OCI-LY7 (cell line): ENCODE measurements around the gene ANO3. TPM values are rescaled to one million over a fixed set of nuclear protein-coding genes. Genes with fewer than 3 reads are reported as not detected.

Source experiments
- BruUV-seq: library from RNA; stranded (reverse); fragments of 400-500 nt; replicated peaks from 2 replicates; lab custom pipeline; 2021; lab: Mats Ljungman, UMichigan
- CTCF ChIA-PET: fragments of 300-600 bp; sonication (Branson Sonifier 250); formaldehyde crosslinking; loops from one replicate; lab custom pipeline; 2022; ENCODE audit warnings: antibody characterized with exemption; ENCODE audit not compliant: unreplicated experiment; lab: Charles Lee
- POLR2A ChIA-PET: fragments of 300-600 bp; sonication (Branson Sonifier 250); formaldehyde crosslinking; loops from one replicate; lab custom pipeline; 2022; ENCODE audit warnings: antibody characterized with exemption; lab: Charles Lee
- DNase-seq: peaks from one replicate; pipeline ENCODE4 v3.0.0-alpha.2; 2015; ENCODE audit warnings: low spot score
- H2AFZ ChIP-seq: fragments of 200-600 bp; sonication (generic), shearing (Covaris generic); 2 replicates; pipeline ENCODE4 v1.6.1; 2014; ENCODE audit warnings: mild to moderate bottlenecking, antibody characterized with exemption, low read length, moderate library complexity
- H3K27ac ChIP-seq: fragments of 200-600 bp; sonication (generic); 2 replicates; pipeline ENCODE4 v1.5.1; 2014; ENCODE audit warnings: mixed run types, low read depth, mild to moderate bottlenecking, moderate library complexity, low read length, inconsistent platforms; ENCODE audit not compliant: poor library complexity, severe bottlenecking
- H3K36me3 ChIP-seq: fragments of 200-600 bp; sonication (generic); 2 replicates; pipeline ENCODE4 v1.6.1; 2014; ENCODE audit warnings: mild to moderate bottlenecking, antibody characterized with exemption, low read length, moderate library complexity, mixed read lengths; ENCODE audit not compliant: insufficient read depth
- H3K4me1 ChIP-seq: fragments of 200-600 bp; sonication (generic); 2 replicates; pipeline ENCODE4 v1.5.1; 2014; ENCODE audit warnings: mild to moderate bottlenecking, low read length; ENCODE audit not compliant: insufficient read depth, poor library complexity, severe bottlenecking
- H3K4me2 ChIP-seq: fragments of 200-600 bp; sonication (generic); 2 replicates; pipeline ENCODE4 v1.6.1; 2014; ENCODE audit warnings: mild to moderate bottlenecking, low read length
- H3K4me3 ChIP-seq: fragments of 200-600 bp; sonication (generic); 2 replicates; pipeline ENCODE4 v1.5.1; 2014; ENCODE audit warnings: mild to moderate bottlenecking, low read depth, low read length; ENCODE audit not compliant: poor library complexity, severe bottlenecking
- H3K79me2 ChIP-seq: fragments of 200-600 bp; sonication (generic); 2 replicates; pipeline ENCODE4 v1.6.1; 2016; ENCODE audit warnings: low read depth, mild to moderate bottlenecking, low read length, moderate library complexity, mixed read lengths; ENCODE audit not compliant: insufficient read depth
- H3K9me2 ChIP-seq: fragments of 200-600 bp; sonication (generic); 2 replicates; pipeline ENCODE4 v1.6.1; 2016; ENCODE audit warnings: mild to moderate bottlenecking, low read length, mixed read lengths; ENCODE audit not compliant: insufficient read depth
- H3K9me3 ChIP-seq: fragments of 200-600 bp; sonication (generic); 2 replicates; pipeline ENCODE4 v1.6.1; 2014; ENCODE audit warnings: mild to moderate bottlenecking, mixed run types, low read length, mixed read lengths
- H4K20me1 ChIP-seq: fragments of 200-600 bp; sonication (generic); 2 replicates; pipeline ENCODE4 v1.6.1; 2014; ENCODE audit warnings: mild to moderate bottlenecking, antibody characterized with exemption, low read length, moderate library complexity, mixed read lengths; ENCODE audit not compliant: insufficient read depth
- CTCF ChIP-seq: fragments of 200-600 bp; sonication (generic); conservative IDR thresholded peaks from 2 replicates; pipeline ENCODE4 v1.5.1; 2014; ENCODE audit warnings: mild to moderate bottlenecking, antibody characterized with exemption, low read length, moderate library complexity, mixed read lengths
- EZH2phosphoT487 ChIP-seq: fragments of 200-600 bp; sonication (generic); IDR thresholded peaks from 2 replicates; pipeline ENCODE4 v1.6.1; 2018; ENCODE audit warnings: low read depth, borderline replicate concordance, mild to moderate bottlenecking, mixed run types, antibody characterized with exemption, low read length, moderate library complexity, mixed read lengths
- intact Hi-C: fragments of 100-400 bp; cut with micrococcal nuclease; formaldehyde crosslinking; loops from one replicate; pipeline ENCODE4 v1.10.0; 2022; ENCODE audit not compliant: unreplicated experiment
- total RNA-seq, 2 experiments: library from RNA; depleted of rRNA in 1 of 2; stranded (reverse); fragments of >200 nt in 1 of 2; shearing (Covaris generic) in 1 of 2; gene quantifications; 2 replicates each; pipeline ENCODE4 v1.2.3, GENCODE V29; 2014 to 2022

The ANO3 gene
- total RNA-seq, 2 experiments from 2014 or later: 0.03 TPM; not detected in 1

GRCh38 chr11:26553182-26553581 is 221.3 kb downstream of the ANO3 start:
- ChIA-PET CTCF (no interaction called here), POLR2A (interaction anchor here (1.0 kb wide), 1 partner anchor 768 kb away, joined by 3 read pairs; no protein-coding TSS in a partner anchor)
- Histone ChIP-seq H4K20me1 (no peaks in the 10 kb centered on the region), H3K27ac (no peak overlapping the region), H3K36me3 (no peaks in the 10 kb centered on the region), H3K79me2 (no peaks in the 10 kb centered on the region), H3K4me2 (no peak overlapping the region), H3K9me2 (no peaks in the 10 kb centered on the region), H3K4me3 (no peak overlapping the region), H3K9me3 (no peaks in the 10 kb centered on the region), H3K4me1 (no peaks in the 10 kb centered on the region), H2AFZ (no peak overlapping the region)
- DNase-seq: no peak
- TF ChIP-seq CTCF: no peak
- no peak for TF ChIP-seq EZH2phosphoT487
- intact Hi-C loops: loop anchor here (10.0 kb wide), 1 partner anchor 258 kb away; no protein-coding TSS in a partner anchor
- BruUV-seq: no TSS peak

- POLR2A ChIA-PET: no interaction called here
- intact Hi-C loops: loop anchor here (10.0 kb wide), 1 partner anchor 260 kb away; no protein-coding TSS in a partner anchor
- no TSS peak for BruUV-seq
- no peak overlapping the region for H3K27ac ChIP-seq
- H2AFZ ChIP-seq: no peak overlapping the region
- no peaks in the 10 kb centered on the region for H3K9me2 ChIP-seq
- CTCF ChIA-PET: no interaction called here
- TF ChIP-seq CTCF (no peak), EZH2phosphoT487 (no peak)
- no peaks in the 10 kb centered on the region for H3K9me3 ChIP-seq
- H4K20me1 ChIP-seq: no peaks in the 10 kb centered on the region
- H3K4me2 ChIP-seq: no peak overlapping the region
- no peak for DNase-seq
- no peaks in the 10 kb centered on the region for H3K36me3 ChIP-seq
- H3K79me2 ChIP-seq: no peaks in the 10 kb centered on the region
- no peaks in the 10 kb centered on the region for H3K4me1 ChIP-seq
- no peak overlapping the region for H3K4me3 ChIP-seq
Observed at GRCh38 chr11:26554455-26554854, 222.5 kb downstream of the ANO3 start.

GRCh38 chr11:26556582-26556981 is 224.7 kb downstream of the ANO3 start:
- CTCF ChIA-PET: no interaction called here
- Histone ChIP-seq H4K20me1 (no peaks in the 10 kb centered on the region), H3K4me2 (no peak overlapping the region), H3K9me2 (no peaks in the 10 kb centered on the region), H2AFZ (no peak overlapping the region), H3K4me3 (no peak overlapping the region), H3K9me3 (no peaks in the 10 kb centered on the region), H3K27ac (no peak overlapping the region), H3K4me1 (no peaks in the 10 kb centered on the region), H3K79me2 (no peaks in the 10 kb centered on the region), H3K36me3 (no peaks in the 10 kb centered on the region)
- TF ChIP-seq CTCF (no peak), EZH2phosphoT487 (no peak)
- POLR2A ChIA-PET: no interaction called here
- no TSS peak for BruUV-seq
- no peak for DNase-seq
- intact Hi-C loops: loop anchor here (10.0 kb wide), 1 partner anchor 262 kb away; no protein-coding TSS in a partner anchor
